GM18505 (cell line): ENCODE data around the gene ATP2B1.
A peak's percentile ranks its signal among the peaks of the same experiment; 100 is the strongest.

Experiments
- ATAC-seq: cut with Tn5 transposase; IDR thresholded peaks from one replicate; pipeline ENCODE4 v1.9.1; 2021; ENCODE audit not compliant: unreplicated experiment
- POLR2A ChIP-seq: IDR thresholded peaks from 4 replicates; pipeline ENCODE4 v1.6.1; 2011; ENCODE audit warnings: borderline replicate concordance; ENCODE audit not compliant: insufficient read depth, insufficient read length; ENCODE audit errors: extremely low read depth

Gene ATP2B1

DNA sequence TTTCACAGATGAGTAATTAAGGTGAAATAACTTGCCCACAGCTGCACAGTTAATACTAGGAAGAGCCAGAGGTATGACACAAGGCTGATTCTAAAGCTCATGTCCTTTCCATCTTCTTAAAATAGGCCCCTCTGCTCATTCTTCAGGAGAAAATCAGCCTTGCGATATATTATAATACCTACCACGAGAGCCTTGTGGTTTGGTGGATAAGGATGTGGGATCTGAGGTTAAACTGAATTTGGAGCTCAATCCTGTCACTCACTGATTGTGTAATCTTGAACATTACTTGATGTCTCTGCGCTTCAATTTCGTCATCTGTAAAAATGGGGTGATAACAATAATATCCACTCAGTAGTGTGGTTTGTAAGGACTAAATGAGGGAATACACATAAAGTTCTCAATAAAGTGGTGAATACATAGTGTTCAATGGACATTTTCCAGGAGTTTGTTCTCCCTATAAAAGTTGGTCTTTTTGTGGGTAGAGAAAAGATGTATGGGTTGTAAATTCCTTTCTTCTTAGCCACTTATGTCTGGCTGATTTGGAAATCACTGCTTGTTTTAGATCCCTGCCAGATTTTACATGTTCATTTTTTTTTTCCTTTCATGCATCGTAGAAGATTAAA lies 25.1 kb upstream of the ATP2B1 start:
- ATAC-seq: no peak
- no peak for TF ChIP-seq POLR2A

DNA sequence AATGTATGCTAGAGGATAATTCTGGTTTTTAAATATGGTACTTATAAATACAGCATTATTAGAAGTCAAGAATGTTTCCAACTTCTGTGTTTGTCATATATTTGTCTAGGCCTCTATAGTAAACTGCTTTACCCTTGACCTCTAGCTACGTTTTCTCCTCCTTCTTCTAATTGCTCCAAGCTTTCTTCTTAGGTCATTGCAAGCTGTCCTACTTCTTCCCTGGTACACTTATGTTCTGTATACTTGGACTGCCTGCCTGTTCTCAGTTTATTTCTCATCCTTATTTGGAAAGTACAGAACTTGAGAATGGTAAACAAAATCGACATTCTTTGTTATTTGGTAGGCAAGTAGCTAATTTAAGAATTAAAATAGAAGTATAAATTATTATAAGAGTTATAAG lies 23.9 kb upstream of the ATP2B1 start:
- no peak for TF ChIP-seq POLR2A
- no peak for ATAC-seq

DNA sequence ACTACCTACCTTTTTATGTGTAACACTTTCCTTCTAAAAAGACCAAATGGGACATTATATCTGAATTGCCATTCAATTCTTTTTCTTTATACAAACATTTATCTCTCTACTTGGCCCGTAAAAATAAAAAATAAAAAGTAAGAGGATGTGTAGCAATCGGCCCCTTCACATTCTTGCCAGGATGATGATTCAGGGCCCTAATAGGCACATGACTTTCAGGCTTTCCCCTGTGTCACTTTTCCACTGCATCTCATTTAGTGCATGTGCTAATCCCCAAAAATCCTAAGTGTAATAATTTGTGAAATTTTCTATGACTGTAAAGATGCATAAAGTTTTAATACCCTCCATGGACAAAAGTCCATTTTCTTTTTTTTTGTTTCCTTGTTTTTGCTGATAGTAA lies 23.0 kb upstream of the ATP2B1 start:
- no peak for ATAC-seq

DNA sequence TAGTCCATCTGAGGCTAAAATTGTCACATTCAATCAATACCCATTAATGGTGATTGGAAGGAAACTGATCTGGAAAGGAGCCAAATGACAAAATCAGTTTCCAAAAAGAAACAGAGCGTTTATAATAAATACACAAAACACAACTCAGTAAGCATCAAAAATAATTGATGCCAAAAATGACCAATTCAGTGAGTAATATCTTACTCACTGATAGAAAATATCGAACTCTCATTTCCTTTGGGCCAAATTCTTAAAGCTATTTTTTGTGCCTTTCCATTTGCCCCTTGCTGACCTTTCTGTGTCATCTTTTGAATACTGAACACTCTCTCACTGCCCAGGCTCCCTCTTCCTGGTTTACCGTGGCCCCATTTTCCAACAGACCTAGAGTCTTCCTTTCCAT lies 22.5 kb upstream of the ATP2B1 start:
- no peak for ATAC-seq
- TF ChIP-seq POLR2A: no peak

More for the DNA sequence above, 23.0 kb upstream of the ATP2B1 start:
- TF ChIP-seq POLR2A: no peak

DNA sequence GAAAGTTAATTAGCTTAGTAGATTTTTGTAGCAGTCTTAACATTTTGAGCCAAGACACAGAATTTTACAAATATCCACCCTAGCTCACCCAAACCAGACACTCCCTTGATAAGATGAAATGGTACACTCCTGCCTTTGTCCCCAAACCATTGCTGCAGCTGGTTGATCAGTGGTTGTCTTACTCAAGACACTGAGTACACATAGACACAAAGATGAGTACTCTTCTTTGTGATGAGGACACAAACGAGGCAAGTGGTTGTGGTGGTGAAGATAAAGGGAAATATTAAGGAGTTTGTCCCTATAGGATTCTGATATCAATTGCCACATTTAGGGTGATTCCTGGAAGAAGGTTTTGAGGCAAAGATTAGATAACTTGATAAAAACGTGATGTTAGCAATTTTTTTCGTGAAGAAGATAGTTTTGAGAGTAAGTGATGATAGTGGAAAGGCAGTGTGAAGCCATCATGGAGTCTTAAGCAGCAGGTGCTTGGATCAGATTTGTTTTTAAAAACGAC lies 21.4 kb upstream of the ATP2B1 start:
- TF ChIP-seq POLR2A: no peak
- no peak for ATAC-seq

DNA sequence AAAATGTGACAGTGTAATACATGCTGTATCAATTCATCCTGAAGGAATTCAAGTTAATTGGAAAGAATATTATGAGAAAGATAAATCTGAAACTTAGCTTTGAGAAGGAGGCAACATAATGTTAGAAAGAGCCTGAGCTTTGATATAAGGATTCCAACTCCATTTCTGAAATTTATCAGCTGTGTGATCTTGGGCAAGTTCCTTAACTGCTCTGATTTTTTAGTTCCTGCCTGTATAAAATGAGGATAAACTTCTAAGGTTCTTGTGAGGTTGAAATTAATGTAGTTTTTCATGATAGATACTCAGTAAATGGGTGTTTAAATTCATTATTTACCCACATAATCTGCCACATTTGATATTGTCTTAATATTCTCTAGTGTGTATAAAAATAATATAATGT lies 14.6 kb upstream of the ATP2B1 start:
- TF ChIP-seq POLR2A: no peak
- no peak for ATAC-seq

DNA sequence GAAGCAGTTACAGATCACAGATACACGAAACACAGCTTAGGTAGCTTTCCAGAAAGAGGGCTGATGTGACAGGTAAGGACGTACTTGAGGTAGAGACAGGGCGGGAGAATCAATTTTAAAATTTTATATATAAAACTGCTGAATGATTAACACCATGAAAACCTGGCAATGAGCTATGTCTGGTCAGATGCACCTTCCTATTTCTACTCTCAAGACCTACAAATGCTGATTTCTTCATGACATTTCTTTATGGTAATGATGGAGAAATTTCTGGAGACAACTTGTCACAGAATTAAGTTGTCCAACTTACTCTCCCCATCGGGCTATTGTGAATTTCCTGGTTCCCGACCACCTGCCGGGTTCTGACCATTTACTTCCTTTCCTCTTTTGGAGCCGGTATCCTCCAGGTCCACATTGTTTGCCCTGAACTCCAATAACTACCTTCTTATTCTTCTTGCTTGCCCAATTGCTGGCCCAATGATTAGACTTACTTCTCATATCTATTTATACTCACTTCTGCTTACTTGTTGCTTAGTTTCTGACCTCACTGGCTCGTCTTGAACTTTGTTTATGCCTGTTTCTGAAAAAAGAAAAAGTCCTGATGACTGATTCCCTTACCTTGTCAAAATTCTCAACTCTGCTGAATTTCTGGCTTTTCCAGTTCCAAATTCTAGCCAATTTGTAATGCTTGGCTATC lies 12.8 kb upstream of the ATP2B1 start:
- ATAC-seq: peak; percentile 94
- no peak for TF ChIP-seq POLR2A

DNA sequence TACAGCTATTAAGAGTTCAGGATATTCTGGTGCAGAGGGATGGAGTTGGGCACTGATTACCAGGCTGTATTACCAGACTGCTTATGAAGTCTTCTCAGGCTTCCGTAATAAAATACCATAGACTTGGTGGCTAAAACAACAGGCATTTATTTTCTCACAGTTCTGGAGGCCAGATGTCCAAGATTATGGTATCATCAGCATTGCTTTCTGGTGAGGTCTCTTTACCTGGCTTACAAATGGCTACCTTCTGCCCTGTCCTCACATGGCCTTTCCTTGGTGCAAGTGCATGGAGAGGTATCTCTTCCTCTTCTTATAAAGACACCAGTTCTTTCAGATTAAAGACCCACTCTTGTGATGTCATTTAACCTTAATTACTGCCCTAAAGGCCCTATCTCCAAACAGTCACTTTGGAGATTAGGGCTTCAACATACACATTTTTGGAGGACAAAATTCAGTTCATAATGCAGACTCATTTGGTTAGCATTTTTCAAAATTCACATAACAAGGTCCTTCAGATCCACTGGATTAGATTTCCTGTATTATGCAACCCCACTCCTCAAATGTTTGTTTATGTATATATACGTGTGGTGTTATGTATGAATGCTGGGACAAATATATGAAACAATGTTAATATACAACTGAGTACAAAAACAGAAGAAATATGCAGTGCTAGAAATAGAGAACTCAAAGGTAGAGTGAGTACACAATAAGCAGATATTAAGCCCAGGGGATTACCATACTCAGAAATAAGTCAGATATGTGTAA lies 9.3 kb upstream of the ATP2B1 start:
- no peak for TF ChIP-seq POLR2A
- no peak for ATAC-seq

DNA sequence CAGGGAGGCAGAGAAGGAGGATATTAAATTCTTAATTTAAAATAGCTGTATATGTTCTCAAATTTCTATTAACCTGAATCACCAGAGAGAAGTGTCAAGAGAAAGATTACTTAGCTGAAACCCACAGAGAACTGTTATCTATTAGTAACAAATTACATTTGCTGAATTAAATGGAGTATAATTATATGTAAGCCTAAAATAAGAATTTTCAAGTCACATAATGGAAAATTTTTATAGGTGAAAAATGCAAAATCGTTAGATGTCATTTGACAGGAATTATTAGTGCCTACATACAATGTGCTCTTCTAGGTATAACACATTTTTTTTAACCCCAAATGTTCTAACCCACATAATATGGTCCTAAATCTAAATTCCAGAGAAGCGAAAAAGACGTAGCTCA lies 4.1 kb upstream of the ATP2B1 start:
- no peak for TF ChIP-seq POLR2A
- no peak for ATAC-seq

DNA sequence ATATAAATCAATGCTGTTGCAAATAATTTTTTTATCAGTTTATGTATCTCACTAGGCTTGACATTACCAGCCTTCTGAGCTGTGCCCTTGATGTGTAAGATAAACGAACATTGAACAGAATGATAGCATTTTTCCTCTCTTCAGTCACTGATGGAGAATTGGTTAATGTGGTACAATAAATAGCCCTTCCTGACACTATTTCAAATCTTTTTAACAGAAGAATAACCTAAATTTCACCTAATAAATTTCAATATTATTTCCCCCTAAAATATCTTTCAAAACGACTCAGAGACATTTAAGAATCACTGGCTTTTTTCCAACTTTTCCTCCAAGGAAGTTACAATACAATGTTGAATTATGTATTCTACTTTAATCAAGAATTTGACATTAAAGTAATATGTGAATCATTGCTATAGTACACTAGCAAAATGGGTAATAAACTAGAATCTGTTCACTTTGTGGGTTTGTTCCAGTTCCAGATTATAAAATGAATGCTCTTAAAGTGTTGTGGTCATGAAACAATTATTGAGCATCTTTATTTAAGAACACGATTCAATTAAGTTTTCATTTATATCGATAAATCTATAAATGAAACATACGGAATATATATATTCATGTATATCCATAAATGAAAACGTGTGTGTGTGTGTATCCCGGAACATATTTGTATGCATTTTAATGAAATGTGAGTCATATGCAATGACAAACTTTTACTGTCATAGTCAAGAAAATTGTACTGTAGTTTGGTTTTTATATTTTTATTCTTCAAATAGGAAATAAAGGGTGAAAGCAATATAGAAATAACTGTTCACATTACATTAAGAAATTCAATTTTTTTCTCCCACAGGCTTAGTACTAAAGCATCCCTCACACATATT lies 2.5 kb upstream of the ATP2B1 start:
- TF ChIP-seq POLR2A: no peak
- no peak for ATAC-seq

DNA sequence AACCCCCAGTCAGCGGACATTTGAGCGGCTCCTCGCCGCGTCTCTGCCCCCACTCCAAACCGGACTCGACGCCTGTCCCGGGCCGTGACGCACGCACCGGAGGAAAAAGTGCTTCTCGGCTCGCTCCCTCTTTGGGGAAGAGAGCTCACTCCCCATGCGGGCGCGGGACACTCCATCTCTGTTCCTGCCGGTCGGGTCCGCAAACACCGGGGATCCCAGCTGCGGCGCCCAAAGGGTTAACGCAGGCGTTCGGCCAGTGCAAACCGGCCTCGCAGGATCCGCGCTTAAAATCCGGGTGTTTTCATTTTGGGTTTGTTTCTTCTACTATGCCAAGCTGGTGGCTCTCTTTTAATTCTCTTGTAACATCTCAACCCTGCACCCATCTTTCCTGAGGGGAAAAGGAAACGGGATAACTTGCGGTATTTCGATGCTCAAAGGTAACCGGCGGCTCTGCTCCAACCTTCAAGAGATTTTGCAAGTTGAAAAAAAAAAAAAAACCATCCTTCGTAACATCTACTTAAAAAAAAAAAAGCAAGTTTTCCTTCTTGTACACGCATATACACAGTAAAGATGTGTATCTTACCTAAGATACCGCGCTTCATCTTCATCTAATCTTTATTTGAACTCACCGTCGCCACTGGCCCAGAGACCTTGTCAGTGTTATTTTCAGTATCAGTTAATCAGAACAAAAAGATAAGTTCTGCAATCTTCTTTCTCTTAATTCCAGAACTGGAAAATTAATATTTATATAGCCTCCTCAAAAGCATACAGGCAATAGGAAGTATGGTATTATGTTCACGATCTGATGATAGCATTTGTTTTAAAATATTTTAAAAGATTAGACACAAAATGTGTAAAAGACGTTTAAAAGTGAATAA lies 1.6 kb upstream of the ATP2B1 start:
- no peak for ATAC-seq
- TF ChIP-seq POLR2A: no peak
